Neural crest cell (in vitro differentiated cells): Measurements from ENCODE around the gene S1PR3. TPM values are rescaled to one million over a fixed set of nuclear protein-coding genes. Genes with fewer than 3 reads are reported as not detected.
A peak's percentile ranks its signal among the peaks of the same experiment; 100 is the strongest.

Experiments used
- DNase-seq: peaks from one replicate; pipeline ENCODE4 v3.0.0; 2021; ENCODE audit warnings: low read depth, mixed read lengths, low spot score
- H3K27ac Mint-ChIP-seq: one replicate; pipeline ENCODE4 v1.8.0; 2021; ENCODE audit warnings: mild to moderate bottlenecking, mixed read lengths; ENCODE audit not compliant: unreplicated experiment
- H3K27me3 Mint-ChIP-seq: 2 replicates; pipeline ENCODE4 v1.8.0; 2021; ENCODE audit warnings: low read depth, mild to moderate bottlenecking, mixed read lengths
- H3K36me3 Mint-ChIP-seq: 2 replicates; pipeline ENCODE4 v1.8.0; 2021; ENCODE audit warnings: low read depth, mild to moderate bottlenecking, mixed read lengths
- H3K4me1 Mint-ChIP-seq: 2 replicates; pipeline ENCODE4 v1.8.0; 2021; ENCODE audit warnings: mixed read lengths
- H3K4me3 Mint-ChIP-seq: one replicate; pipeline ENCODE4 v1.8.0; 2021; ENCODE audit warnings: mild to moderate bottlenecking, mixed read lengths
- H3K9me3 Mint-ChIP-seq: 2 replicates; pipeline ENCODE4 v1.8.0; 2021; ENCODE audit warnings: mixed read lengths
- CTCF ChIP-seq: fragments of 200-600 bp; sonication (generic); conservative IDR thresholded peaks from 2 replicates; pipeline ENCODE4 v1.5.0; 2021; ENCODE audit warnings: antibody characterized with exemption, mild to moderate bottlenecking
- total RNA-seq: library from RNA; stranded (reverse); gene quantifications from 2 replicates; pipeline ENCODE4 v1.2.1, GENCODE V29; 2021

Gene S1PR3
- total RNA-seq, 1 donor from 2014 or later, result 7.9 TPM

- peaks cover 4% of the 10 kb centered on the region for H3K4me1 Mint-ChIP-seq
- no peaks in the 10 kb centered on the region for H3K9me3 Mint-ChIP-seq
- no peak overlapping the region for H3K4me3 Mint-ChIP-seq
- peaks cover 12% of the 10 kb centered on the region for H3K36me3 Mint-ChIP-seq
- peaks cover 6% of the 10 kb centered on the region for H3K27me3 Mint-ChIP-seq
- DNase-seq, result no peak
- H3K27ac Mint-ChIP-seq, result no peak overlapping the region
- TF ChIP-seq CTCF, result no peak
Observed at GRCh38 chr9:89006996-89007967, 16.0 kb downstream of the S1PR3 start.

GRCh38 chr9:89008055-89008743, 16.9 kb downstream of the S1PR3 start:
- DNase-seq, result no peak

GRCh38 chr9:89008744-89009545, 17.7 kb downstream of the S1PR3 start:
- H3K4me3 Mint-ChIP-seq, result no peak overlapping the region

More at GRCh38 chr9:89008055-89008743, 16.9 kb downstream of the S1PR3 start:
- Mint-ChIP-seq H3K36me3 (peaks cover 15% of the 10 kb centered on the region), H3K27ac (no peak overlapping the region), H3K9me3 (no peaks in the 10 kb centered on the region), H3K4me3 (no peak overlapping the region), H3K27me3 (no peaks in the 10 kb centered on the region), H3K4me1 (no peaks in the 10 kb centered on the region)
- no peak for TF ChIP-seq CTCF

GRCh38 chr9:89009546-89009840, 18.2 kb downstream of the S1PR3 start:
- TF ChIP-seq CTCF, result no peak
- H3K9me3 Mint-ChIP-seq, result no peaks in the 10 kb centered on the region
- H3K4me3 Mint-ChIP-seq, result no peak overlapping the region
- no peak overlapping the region for H3K27ac Mint-ChIP-seq
- DNase-seq, result no peak
- H3K27me3 Mint-ChIP-seq, result no peaks in the 10 kb centered on the region
- no peaks in the 10 kb centered on the region for H3K4me1 Mint-ChIP-seq
- H3K36me3 Mint-ChIP-seq, result peaks cover 16% of the 10 kb centered on the region

More at GRCh38 chr9:89008744-89009545, 17.7 kb downstream of the S1PR3 start:
- DNase-seq, result no peak
- peaks cover 15% of the 10 kb centered on the region for H3K36me3 Mint-ChIP-seq
- H3K9me3 Mint-ChIP-seq, result no peaks in the 10 kb centered on the region
- no peaks in the 10 kb centered on the region for H3K27me3 Mint-ChIP-seq
- H3K27ac Mint-ChIP-seq, result peak overlapping the region; percentile 29
- no peak for TF ChIP-seq CTCF
- H3K4me1 Mint-ChIP-seq, result no peaks in the 10 kb centered on the region

GRCh38 chr9:89010056-89010455, 18.8 kb downstream of the S1PR3 start:
- H3K4me1 Mint-ChIP-seq, result no peaks in the 10 kb centered on the region
- H3K4me3 Mint-ChIP-seq, result no peak overlapping the region
- no peaks in the 10 kb centered on the region for H3K27me3 Mint-ChIP-seq
- no peak for DNase-seq
- H3K9me3 Mint-ChIP-seq, result no peaks in the 10 kb centered on the region
- no peak for TF ChIP-seq CTCF
- H3K27ac Mint-ChIP-seq, result peak overlapping the region; percentile 81
- H3K36me3 Mint-ChIP-seq, result peaks cover 17% of the 10 kb centered on the region
